ENCODE results near the gene CD59.

CD59 gene, protein sequence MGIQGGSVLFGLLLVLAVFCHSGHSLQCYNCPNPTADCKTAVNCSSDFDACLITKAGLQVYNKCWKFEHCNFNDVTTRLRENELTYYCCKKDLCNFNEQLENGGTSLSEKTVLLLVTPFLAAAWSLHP

GRCh38 chr11:33736148-33736812 lies at the start of gene CD59:
Gene CD59 (minus strand): TSS chr11:33736423. CDS start chr11:33722445, 13,978 bp downstream.
- DNase-seq, result peak; percentile 91

GRCh38 chr11:33785609-33786008 lies 49.4 kb upstream of the CD59 start:
- no peak for DNase-seq

- DNase-seq, result no peak
Observed at GRCh38 chr11:33779849-33780528, 43.8 kb upstream of the CD59 start.

GRCh38 chr11:33778675-33779074 lies 42.5 kb upstream of the CD59 start:
- DNase-seq, result no peak

DNA sequence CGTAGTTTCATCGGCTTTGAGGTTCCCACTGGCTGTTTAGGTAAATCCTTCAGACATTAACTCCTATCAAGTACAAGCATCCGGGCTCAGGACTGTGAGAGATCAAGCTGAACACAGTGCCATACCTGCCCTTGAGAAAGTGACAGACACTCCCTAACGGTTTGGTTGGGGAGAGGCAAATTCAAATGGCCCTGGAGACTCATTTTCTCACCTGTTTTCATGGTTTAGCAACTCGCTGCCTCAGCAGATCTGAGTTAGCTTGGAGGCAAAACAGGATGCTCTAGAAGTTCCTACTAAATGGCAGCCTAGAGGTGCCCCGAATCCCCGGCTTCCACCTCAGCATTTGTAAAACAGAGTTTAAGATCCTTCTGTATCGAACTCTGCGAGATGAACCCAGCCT lies 41.7 kb upstream of the CD59 start:
- DNase-seq, result peak; percentile 56

DNA sequence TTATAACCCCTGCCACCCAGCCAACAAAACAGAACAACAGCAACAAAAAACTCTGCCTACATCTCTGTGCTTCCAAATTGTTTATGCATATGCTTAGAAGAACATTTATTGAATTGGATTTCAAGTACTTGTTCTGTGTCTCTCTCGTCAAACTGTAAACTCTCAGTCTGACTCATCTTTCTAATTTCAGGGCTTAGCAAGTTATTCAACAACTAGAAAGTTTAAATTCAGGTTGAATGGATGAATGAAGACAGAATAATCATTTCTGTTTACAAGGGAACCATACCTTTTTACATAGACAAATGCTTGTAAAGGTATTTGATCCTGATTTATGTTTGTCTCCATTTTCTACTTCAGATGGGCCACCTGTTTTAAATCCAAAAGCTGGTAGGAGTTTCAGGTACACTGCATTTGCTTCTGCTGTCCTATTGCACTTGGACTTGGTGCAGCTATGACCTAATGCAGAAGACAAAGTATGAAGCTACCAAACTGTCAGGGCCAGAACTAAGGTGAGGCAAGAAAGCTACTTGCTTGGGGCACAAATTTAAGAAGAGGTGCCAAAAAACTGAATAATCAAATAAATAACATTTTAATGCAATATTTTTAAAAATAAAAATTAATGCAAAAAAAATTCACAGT lies 39.7 kb upstream of the CD59 start:
- no peak for DNase-seq

- no peak for DNase-seq
Observed at GRCh38 chr11:33775467-33775807, 39.2 kb upstream of the CD59 start.

DNA sequence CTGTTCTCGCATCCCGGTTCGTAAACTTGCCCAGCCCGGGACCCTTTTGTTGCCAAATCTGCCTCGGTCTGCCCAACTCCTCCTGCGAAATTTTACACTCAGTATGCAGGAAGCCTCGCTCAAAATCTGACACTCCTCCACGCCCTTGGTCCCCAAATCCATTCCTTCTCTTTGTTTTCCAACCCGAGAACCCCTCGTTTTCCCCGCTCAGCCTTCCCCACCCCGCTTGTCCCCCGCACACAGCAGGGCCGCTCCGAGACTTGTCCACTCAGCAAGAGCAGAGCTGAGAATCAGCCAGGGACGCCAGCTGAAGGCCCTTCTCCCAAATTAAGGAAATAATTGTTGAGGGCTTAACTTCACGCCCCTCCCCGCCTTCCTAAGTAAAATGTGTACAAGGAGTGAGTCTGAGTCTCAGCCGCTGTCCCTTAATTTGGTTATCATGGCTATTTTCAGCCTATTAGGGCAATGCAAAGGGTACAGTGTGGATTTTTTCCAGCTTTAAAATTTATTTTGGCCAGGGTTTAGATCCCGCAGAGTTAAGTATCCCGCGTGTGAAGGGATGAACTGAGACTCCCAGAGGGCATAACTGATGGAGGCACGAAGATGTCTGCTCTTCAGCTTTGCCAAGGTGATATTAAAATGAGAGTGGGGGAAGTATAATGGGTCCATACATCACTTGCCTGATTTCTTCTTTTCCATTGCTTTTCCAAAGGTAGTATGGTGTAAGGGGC lies 38.7 kb upstream of the CD59 start:
- no peak for DNase-seq

GRCh38 chr11:33773987-33774735 lies 37.9 kb upstream of the CD59 start, which contains the start of gene FBXO3:
Gene FBXO3 (minus strand): TSS chr11:33774520. CDS start chr11:33774497, 23 bp downstream.
- DNase-seq, result peak; percentile 91

GRCh38 chr11:33773404-33773986 lies 37.3 kb upstream of the CD59 start:
- DNase-seq, result peak; percentile 47

DNA sequence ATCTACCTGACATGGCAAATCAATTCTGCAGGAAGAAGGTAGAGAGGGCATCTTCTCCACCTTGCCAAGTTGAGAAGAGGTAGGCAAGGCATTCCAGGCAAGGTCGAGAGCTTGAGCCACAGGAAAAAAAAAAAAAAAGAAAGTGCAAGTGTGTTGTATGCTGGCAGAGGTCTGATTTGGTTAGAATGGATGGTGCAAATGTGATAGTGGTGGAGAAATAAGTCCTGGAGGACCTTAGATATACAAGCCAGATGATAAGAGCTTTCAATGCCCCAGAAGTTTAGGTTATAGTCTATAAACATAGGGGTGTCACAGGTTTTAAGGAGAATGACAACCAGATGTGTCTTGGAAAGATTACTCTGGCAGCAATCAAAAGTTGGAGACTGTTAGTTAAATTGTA lies 36.6 kb upstream of the CD59 start:
- DNase-seq, result no peak

- no peak for DNase-seq
Observed at GRCh38 chr11:33772300-33772699, 36.1 kb upstream of the CD59 start.

GRCh38 chr11:33770236-33770635 lies 34.0 kb upstream of the CD59 start:
- DNase-seq, result no peak

DNA sequence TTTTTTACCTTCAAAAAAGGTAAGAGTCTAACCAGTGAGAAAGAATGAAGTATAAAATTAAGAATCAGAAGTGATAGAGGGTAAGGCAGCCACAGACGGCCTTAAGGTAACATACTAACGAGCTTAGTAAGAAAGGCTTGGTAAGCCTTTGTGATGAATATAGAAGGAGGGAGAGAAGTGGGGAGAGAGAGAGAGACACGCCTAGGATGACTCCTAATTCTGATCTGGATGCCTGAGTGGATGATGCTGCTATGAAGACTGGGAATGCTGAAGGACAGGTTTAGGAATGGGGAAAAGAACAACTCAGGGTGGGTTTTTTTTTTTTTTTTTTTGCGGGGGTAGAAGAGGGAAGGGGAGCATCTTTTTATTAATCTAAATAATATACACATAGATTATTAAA lies 33.3 kb upstream of the CD59 start:
- no peak for DNase-seq

DNA sequence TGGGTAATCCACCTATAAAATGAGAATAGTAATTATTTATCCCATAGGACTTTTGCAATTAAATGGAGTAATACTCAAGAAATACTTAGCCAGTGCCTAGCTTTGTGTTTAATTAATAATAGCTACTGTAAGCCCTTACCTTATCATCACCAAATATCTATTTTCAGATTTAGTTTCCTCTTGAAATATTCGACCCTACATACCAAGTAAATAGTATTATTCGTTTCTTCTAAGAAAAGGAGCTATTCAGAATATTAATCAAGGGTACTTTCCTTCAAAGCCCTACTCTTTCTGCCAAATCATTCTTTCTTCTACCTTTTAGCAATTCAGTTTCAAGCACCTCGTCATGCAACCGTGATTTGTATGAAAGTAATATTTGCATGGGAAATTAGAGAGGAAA lies 31.4 kb upstream of the CD59 start:
- no peak for DNase-seq

DNA sequence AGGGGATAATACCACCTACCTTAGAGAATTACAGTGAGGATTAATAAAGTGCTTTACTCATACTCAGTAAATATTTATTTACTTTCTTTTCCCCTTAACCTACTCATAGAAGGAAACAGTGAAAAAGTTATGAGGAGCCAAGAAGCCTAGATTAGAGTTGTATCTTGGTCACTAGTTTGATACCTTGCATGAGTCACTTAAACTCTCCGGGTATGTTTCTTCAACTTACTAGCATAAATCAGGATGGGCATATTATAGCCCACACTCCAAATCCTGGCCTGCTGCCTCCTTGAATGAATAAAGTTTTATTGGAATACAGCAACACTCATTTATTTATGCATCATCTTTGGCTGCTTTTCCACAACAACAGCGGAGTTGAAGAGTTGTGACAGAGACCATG lies 29.9 kb upstream of the CD59 start:
- no peak for DNase-seq

DNA sequence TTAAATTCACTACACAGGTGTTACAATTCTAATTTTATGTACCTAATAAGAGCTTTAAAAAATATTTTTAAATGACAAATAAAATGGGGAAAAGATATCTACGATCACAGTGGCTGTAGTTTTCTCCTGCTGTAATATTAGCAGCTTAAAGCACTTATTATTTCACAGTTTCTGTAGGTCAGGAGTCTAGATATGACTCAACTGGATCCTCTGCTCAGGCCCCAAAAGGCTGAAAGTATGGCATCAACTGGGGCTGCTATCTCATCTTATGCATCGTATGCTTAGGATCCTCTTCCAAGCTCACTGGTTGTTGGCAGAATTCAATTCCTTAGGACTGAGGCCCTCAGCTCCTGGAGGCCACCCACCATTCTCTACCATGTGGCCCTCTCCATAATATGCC lies 25.2 kb upstream of the CD59 start:
- no peak for DNase-seq

- no peak for DNase-seq
Observed at GRCh38 chr11:33753304-33753967, 17.2 kb upstream of the CD59 start.

- no peak for DNase-seq
Observed at GRCh38 chr11:33751878-33752277, 15.7 kb upstream of the CD59 start.

DNA sequence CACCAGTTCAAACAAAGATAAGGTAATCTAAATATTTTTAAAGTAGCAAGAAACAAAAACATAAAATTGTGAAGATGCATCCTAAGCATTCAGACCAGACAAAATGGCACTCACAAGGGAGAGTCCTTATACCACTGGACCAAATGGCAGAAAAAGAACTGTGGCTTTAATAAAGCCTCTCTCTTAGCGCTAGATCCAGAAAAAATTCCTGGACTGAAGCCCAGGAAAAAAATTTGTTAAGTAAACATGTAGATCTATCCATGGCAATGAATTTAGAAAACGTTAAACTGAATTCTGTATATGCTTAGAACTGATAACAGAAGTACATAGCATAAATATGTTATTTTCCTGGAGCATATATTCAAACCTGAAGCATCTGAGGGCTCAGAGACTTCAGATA lies 11.8 kb upstream of the CD59 start:
- no peak for DNase-seq

DNA sequence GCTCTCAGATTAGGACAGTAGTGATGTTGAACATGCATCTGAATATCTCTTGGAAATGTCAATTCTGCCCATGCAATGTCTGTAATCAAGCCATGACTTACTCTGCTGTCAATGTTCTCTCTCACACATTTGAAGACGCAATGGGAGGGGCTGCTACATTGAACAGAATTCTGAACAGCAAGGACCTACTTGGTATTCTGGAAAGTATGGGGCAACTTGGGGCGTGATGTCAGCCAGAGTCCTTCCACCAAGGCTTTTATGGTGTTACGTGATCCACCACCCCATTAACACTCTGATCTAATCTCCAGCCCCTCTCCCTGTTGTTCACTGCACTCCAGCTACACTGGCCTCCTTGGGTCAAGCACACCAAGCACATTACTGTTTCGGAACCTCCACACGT lies 7.1 kb upstream of the CD59 start:
- no peak for DNase-seq

All from CD4-positive, alpha-beta T cell treated with Interleukin-21 for 1 hour (primary cell).